Panc1 (cell line): Measurements from ENCODE around the gene SCN2A. TPM values are rescaled to one million over a fixed set of nuclear protein-coding genes. Genes with fewer than 3 reads are reported as not detected.

Experiments
- ATAC-seq: fragments of 200-7000 bp; cut with Tn5 transposase; 2 replicates; pipeline ENCODE4 v1.9.1; 2020; ENCODE audit warnings: mild to moderate bottlenecking, moderate library complexity
- BruUV-seq: library from RNA; stranded (reverse); fragments of 400-500 nt; replicated peaks from 2 replicates; lab custom pipeline; 2021; lab: Mats Ljungman, UMichigan
- CTCF ChIA-PET: fragments of 300-600 bp; sonication (Branson Sonifier 250); formaldehyde crosslinking; loops from one replicate; lab custom pipeline; 2022; ENCODE audit warnings: antibody characterized with exemption; lab: Charles Lee
- POLR2A ChIA-PET: fragments of 300-600 bp; sonication (Branson Sonifier 250); formaldehyde crosslinking; loops from one replicate; lab custom pipeline; 2022; ENCODE audit warnings: antibody characterized with exemption; lab: Charles Lee
- DNase-seq: peaks from one replicate; pipeline ENCODE4 v3.0.0-alpha.2; 2010; ENCODE audit warnings: low read depth, low spot score
- H3K27ac ChIP-seq: 2 replicates; pipeline ENCODE4 v1.5.1; 2011; ENCODE audit warnings: mild to moderate bottlenecking, low read length, inconsistent platforms
- H3K27me3 ChIP-seq: fragments of 200-500 bp; sonication (Bioruptor generic); 2 replicates; pipeline ENCODE4 v1.6.0; 2014; ENCODE audit warnings: low read length, inconsistent platforms; ENCODE audit not compliant: control insufficient read depth, insufficient read depth
- H3K36me3 ChIP-seq: fragments of 200-500 bp; sonication (Bioruptor generic); 2 replicates; pipeline ENCODE4 v1.5.1; 2014; ENCODE audit warnings: inconsistent platforms, mild to moderate bottlenecking, low read length, moderate library complexity; ENCODE audit not compliant: control insufficient read depth, insufficient read depth
- H3K4me1 ChIP-seq: 2 replicates; pipeline ENCODE4 v1.5.1; 2011; ENCODE audit warnings: inconsistent platforms, mild to moderate bottlenecking, low read length, moderate library complexity; ENCODE audit not compliant: control insufficient read depth, insufficient read depth
- H3K4me3 ChIP-seq, 2 experiments: 2 replicates each; pipeline ENCODE4 v1.5.1; 2011 to 2012; ENCODE audit warnings: low read depth in 2 of 2, low read length in 2 of 2, mild to moderate bottlenecking in 2 of 2, inconsistent platforms in 1 of 2, moderate library complexity in 1 of 2
- H3K9me3 ChIP-seq: fragments of 200-500 bp; sonication (Bioruptor generic); 2 replicates; pipeline ENCODE4 v1.5.1; 2014; ENCODE audit warnings: low read depth, mild to moderate bottlenecking, inconsistent platforms, low read length, moderate library complexity; ENCODE audit not compliant: control insufficient read depth, insufficient read depth
- CTCF ChIP-seq: fragments of 450-650 bp; IDR thresholded peaks from 2 replicates; pipeline ENCODE4 v1.5.1; 2017; ENCODE audit warnings: mild to moderate bottlenecking
- POLR2AphosphoS5 ChIP-seq: IDR thresholded peaks from 2 replicates; pipeline ENCODE4 v1.6.1; 2012; ENCODE audit warnings: mild to moderate bottlenecking, low read depth, low read length, moderate library complexity
- SIN3A ChIP-seq: IDR thresholded peaks from 2 replicates; pipeline ENCODE4 v1.6.1; 2012; ENCODE audit warnings: low read depth, mild to moderate bottlenecking, low read length, moderate library complexity, borderline replicate concordance; ENCODE audit not compliant: insufficient read depth
- TCF7L2 ChIP-seq: IDR thresholded peaks from 2 replicates; pipeline ENCODE4 v1.6.1; 2011; ENCODE audit warnings: mild to moderate bottlenecking, low read depth, low read length, inconsistent platforms
- in situ Hi-C: cut with HindIII; loops from 2 replicates; pipeline ENCODE4 v1.10.0; 2016; ENCODE audit warnings: low sequenced_read_pairs, low pct_unique_long_range_greater_than_20kb
- intact Hi-C: fragments of 100-400 bp; cut with micrococcal nuclease; formaldehyde crosslinking; loops from one replicate; pipeline ENCODE4 v1.10.0; 2022; ENCODE audit not compliant: unreplicated experiment
- total RNA-seq: library from RNA; stranded (reverse); gene quantifications from one replicate; pipeline ENCODE4 v1.2.1, GENCODE V29; 2021; ENCODE audit not compliant: unreplicated experiment
- TF ChIP-seq, protein P1 (sequence below), 2 experiments: IDR thresholded peaks; 2 replicates each; pipeline ENCODE4 v1.6.1; 2011 to 2012; ENCODE audit warnings: low read depth in 2 of 2, control low read depth in 1 of 2, low read length in 1 of 2, mild to moderate bottlenecking in 1 of 2, moderate library complexity in 1 of 2; ENCODE audit not compliant: insufficient read depth in 1 of 2

Gene SCN2A
- total RNA-seq, 1 experiment from 2014 or later, result not detected

GRCh38 chr2:165432234-165432966, 193.2 kb downstream of the SCN2A start:
- H3K4me1 ChIP-seq, result no peaks in the 10 kb centered on the region
- H3K4me3 ChIP-seq, result no peak overlapping the region
- intact Hi-C loops (no loop called here), in situ Hi-C loops (no loop called here)
- H3K27ac ChIP-seq, result no peak overlapping the region
- ATAC-seq (no peak), DNase-seq (no peak)
- ChIA-PET CTCF (no interaction called here), POLR2A (no interaction called here)
- H3K27me3 ChIP-seq, result no peaks in the 10 kb centered on the region
- no TSS peak for BruUV-seq
- H3K9me3 ChIP-seq, result no peaks in the 10 kb centered on the region
- H3K36me3 ChIP-seq, result no peaks in the 10 kb centered on the region
- TF ChIP-seq CTCF, result no peak
- no peak for TF ChIP-seq POLR2AphosphoS5
- TF ChIP-seq SIN3A, result no peak
- TF ChIP-seq, protein P1, sequence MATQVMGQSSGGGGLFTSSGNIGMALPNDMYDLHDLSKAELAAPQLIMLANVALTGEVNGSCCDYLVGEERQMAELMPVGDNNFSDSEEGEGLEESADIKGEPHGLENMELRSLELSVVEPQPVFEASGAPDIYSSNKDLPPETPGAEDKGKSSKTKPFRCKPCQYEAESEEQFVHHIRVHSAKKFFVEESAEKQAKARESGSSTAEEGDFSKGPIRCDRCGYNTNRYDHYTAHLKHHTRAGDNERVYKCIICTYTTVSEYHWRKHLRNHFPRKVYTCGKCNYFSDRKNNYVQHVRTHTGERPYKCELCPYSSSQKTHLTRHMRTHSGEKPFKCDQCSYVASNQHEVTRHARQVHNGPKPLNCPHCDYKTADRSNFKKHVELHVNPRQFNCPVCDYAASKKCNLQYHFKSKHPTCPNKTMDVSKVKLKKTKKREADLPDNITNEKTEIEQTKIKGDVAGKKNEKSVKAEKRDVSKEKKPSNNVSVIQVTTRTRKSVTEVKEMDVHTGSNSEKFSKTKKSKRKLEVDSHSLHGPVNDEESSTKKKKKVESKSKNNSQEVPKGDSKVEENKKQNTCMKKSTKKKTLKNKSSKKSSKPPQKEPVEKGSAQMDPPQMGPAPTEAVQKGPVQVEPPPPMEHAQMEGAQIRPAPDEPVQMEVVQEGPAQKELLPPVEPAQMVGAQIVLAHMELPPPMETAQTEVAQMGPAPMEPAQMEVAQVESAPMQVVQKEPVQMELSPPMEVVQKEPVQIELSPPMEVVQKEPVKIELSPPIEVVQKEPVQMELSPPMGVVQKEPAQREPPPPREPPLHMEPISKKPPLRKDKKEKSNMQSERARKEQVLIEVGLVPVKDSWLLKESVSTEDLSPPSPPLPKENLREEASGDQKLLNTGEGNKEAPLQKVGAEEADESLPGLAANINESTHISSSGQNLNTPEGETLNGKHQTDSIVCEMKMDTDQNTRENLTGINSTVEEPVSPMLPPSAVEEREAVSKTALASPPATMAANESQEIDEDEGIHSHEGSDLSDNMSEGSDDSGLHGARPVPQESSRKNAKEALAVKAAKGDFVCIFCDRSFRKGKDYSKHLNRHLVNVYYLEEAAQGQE (IDR thresholded peaks at IDR 0.05; ENCODE audit: insufficient read depth in 1 of 2, low read depth in 2 of 2, low read length in 1 of 2), result no peak
- TF ChIP-seq TCF7L2, result no peak

DNA sequence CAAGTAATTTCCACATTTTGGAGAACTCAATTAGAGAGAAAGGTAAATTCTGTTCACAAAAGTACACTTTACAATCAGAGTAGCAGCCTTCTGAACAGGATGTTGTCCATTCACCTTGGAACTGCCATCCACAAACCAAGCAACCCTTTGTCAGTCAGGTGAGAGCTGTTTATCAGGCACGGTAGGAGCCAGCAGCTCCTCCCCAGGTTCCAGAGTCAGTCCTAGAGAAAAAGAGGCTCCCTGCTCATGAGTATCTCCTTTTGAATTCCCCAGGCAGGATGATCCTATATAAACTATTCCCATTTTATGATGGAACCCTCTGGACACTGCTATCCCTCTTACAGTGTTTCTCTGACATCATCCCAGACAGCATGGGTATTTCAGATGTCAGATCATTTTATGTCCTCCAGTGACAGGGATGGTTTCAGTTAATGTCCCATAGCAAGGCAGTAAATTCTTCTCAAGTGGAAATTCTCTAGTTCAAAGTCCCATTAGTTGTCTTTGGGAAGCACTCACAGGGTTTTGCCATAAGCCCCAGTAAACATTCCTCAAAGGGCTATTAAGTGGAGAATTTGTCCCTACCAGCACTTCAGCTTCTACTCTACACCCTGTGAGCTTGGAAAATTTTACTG, 195.8 kb downstream of the SCN2A start:
- in situ Hi-C loops (no loop called here), intact Hi-C loops (no loop called here)
- no TSS peak for BruUV-seq
- DNase-seq (no peak), ATAC-seq (no peak)
- no peak overlapping the region for H3K4me3 ChIP-seq
- no peaks in the 10 kb centered on the region for H3K9me3 ChIP-seq
- no peak overlapping the region for H3K27ac ChIP-seq
- H3K27me3 ChIP-seq, result no peaks in the 10 kb centered on the region
- TF ChIP-seq CTCF (no peak), SIN3A (no peak), POLR2AphosphoS5 (no peak), TCF7L2 (no peak)
- TF ChIP-seq, protein P1 (IDR thresholded peaks at IDR 0.05; ENCODE audit: insufficient read depth in 1 of 2, low read depth in 2 of 2, low read length in 1 of 2), result no peak
- no peaks in the 10 kb centered on the region for H3K36me3 ChIP-seq
- no peaks in the 10 kb centered on the region for H3K4me1 ChIP-seq
- ChIA-PET POLR2A (no interaction called here), CTCF (no interaction called here)
